Globus pallidus (tissue), 1 donor: Measurements from ENCODE around the gene GSK3B.
A peak's percentile ranks its signal among the peaks of the same experiment; 100 is the strongest.
"Not testable (repeated sequence)": the region's sequence is repeated elsewhere in the genome, so short reads cannot be mapped to it uniquely, and the experiment has no call there.

ENCODE experiments used
- DNase-seq: peaks from one replicate; pipeline ENCODE4 v3.0.0-alpha.2; 2015; ENCODE audit warnings: low spot score

GSK3B gene

GRCh38 chr3:119937229-119937628, 157.0 kb downstream of the GSK3B start:
- no peak for DNase-seq

GRCh38 chr3:119934249-119934648, 160.0 kb downstream of the GSK3B start:
- no peak for DNase-seq

- DNase-seq: no peak
Measured at GRCh38 chr3:119933207-119933606, 161.0 kb downstream of the GSK3B start.

- DNase-seq: no peak
Measured at GRCh38 chr3:119930286-119930685, 164.0 kb downstream of the GSK3B start.

- DNase-seq: no peak
Measured at GRCh38 chr3:119927190-119927589, 167.1 kb downstream of the GSK3B start.

- DNase-seq: no peak
Measured at GRCh38 chr3:119924111-119925094, 169.8 kb downstream of the GSK3B start.

GRCh38 chr3:119918992-119919933, 175.0 kb downstream of the GSK3B start:
- no peak for DNase-seq

GRCh38 chr3:119913021-119913420, 181.2 kb downstream of the GSK3B start:
- DNase-seq: no peak

- no peak for DNase-seq
Measured at GRCh38 chr3:119912220-119912619, 182.0 kb downstream of the GSK3B start.

- DNase-seq: no peak
Measured at GRCh38 chr3:119911748-119912147, 182.5 kb downstream of the GSK3B start.

GRCh38 chr3:119902061-119902460, 192.2 kb downstream of the GSK3B start:
- no peak for DNase-seq

- no peak for DNase-seq
Measured at GRCh38 chr3:119901148-119901547, 193.1 kb downstream of the GSK3B start.

- no peak for DNase-seq
Measured at GRCh38 chr3:119899192-119899511, 195.1 kb downstream of the GSK3B start.

GRCh38 chr3:119898478-119899191, 195.6 kb downstream of the GSK3B start:
- no peak for DNase-seq

GRCh38 chr3:119894195-119894594, 200.1 kb downstream of the GSK3B start:
- DNase-seq: no peak

GRCh38 chr3:119893769-119894168, 200.5 kb downstream of the GSK3B start:
- no peak for DNase-seq

GRCh38 chr3:119891944-119892721, 202.1 kb downstream of the GSK3B start:
- peak; percentile 69 for DNase-seq

GRCh38 chr3:119888681-119889080, 205.6 kb downstream of the GSK3B start:
- not testable (repeated sequence) for DNase-seq

- DNase-seq: no peak
Measured at GRCh38 chr3:119885746-119886530, 208.3 kb downstream of the GSK3B start.

- DNase-seq: no peak
Measured at GRCh38 chr3:119884161-119884557, 210.1 kb downstream of the GSK3B start.
